A549 (cell line): ENCODE data around the gene B3GALT4. TPM values are rescaled to one million over a fixed set of nuclear protein-coding genes. Genes with fewer than 3 reads are reported as not detected.

ENCODE experiments used
- ATAC-seq, 2 experiments: fragments of 200-7000 bp in 1 of 2; fragments of >200 bp in 1 of 2; cut with Nextera tagmentation in 1 of 2; cut with Tn5 transposase in 1 of 2; 3 replicates each; pipeline versions ENCODE4 v1.8.0 to v1.9.1; 2018 to 2020; ENCODE audit warnings: mild to moderate bottlenecking in 1 of 2, moderate library complexity in 1 of 2
- CTCF ChIA-PET: fragments of 300-600 bp; sonication (Branson Sonifier 250); formaldehyde crosslinking; extraction: SDS; loops from one replicate; lab custom pipeline; 2021; ENCODE audit warnings: antibody characterized with exemption, inconsistent platforms; lab: Yijun Ruan, JAX
- POLR2A ChIA-PET: fragments of 350-600 bp; formaldehyde crosslinking; extraction: SDS; loops from one replicate; lab custom pipeline; 2021; ENCODE audit warnings: antibody characterized with exemption, inconsistent platforms; lab: Yijun Ruan, JAX
- DNase-seq, 2 experiments: peaks; one replicate each; pipeline versions ENCODE4 v3.0.0 to v3.0.0-alpha.2; 2011 to 2016; ENCODE audit warnings: low read depth in 1 of 2, low spot score in 1 of 2
- FAIRE-seq: peaks from 2 replicates; lab custom pipeline; 2011; peaks lifted over from hg19 to GRCh38; lab: Jason Lieb, UNC
- H3K27ac ChIP-seq, 2 experiments: fragments of >200 bp; sonication (Bioruptor Twin); formaldehyde crosslinking; 3 replicates each; pipeline ENCODE4 v1.5.1; 2016 to 2017
- H3K4me1 ChIP-seq: fragments of >200 bp; sonication (Bioruptor Twin); formaldehyde crosslinking; 3 replicates; pipeline ENCODE4 v1.6.1; 2016
- H3K4me2 ChIP-seq: fragments of >200 bp; sonication (Bioruptor Twin); formaldehyde crosslinking; 3 replicates; pipeline ENCODE4 v1.6.1; 2016
- H3K4me3 ChIP-seq: fragments of >200 bp; sonication (Bioruptor Twin); formaldehyde crosslinking; 3 replicates; pipeline ENCODE4 v1.5.1; 2016
- H3K9me3 ChIP-seq: fragments of >200 bp; sonication (Bioruptor Twin); formaldehyde crosslinking; 3 replicates; pipeline ENCODE4 v1.6.1; 2016
- BCL3 ChIP-seq: fragments of >200 bp; sonication (Bioruptor Twin); formaldehyde crosslinking; IDR thresholded peaks from 3 replicates; pipeline ENCODE4 v1.6.1; 2016
- CBX2 ChIP-seq: fragments of 200-600 bp; sonication (generic); IDR thresholded peaks from 2 replicates; pipeline ENCODE4 v1.6.1; 2016; ENCODE audit warnings: low read depth, mild to moderate bottlenecking, borderline replicate concordance
- CBX8 ChIP-seq: fragments of 200-600 bp; sonication (generic); IDR thresholded peaks from 2 replicates; pipeline ENCODE4 v1.6.1; 2016
- CEBPB ChIP-seq, 2 experiments: fragments of >200 bp in 1 of 2; sonication (Bioruptor Twin) in 1 of 2; formaldehyde crosslinking in 1 of 2; IDR thresholded peaks; 2 replicates each; pipeline ENCODE4 v1.6.1; 2012 to 2016
- CHD4 ChIP-seq: fragments of 200-600 bp; sonication (generic); IDR thresholded peaks from 2 replicates; pipeline ENCODE4 v1.6.1; 2016; ENCODE audit warnings: antibody characterized with exemption, mild to moderate bottlenecking, borderline replicate concordance
- HDAC2 ChIP-seq: fragments of 200-600 bp; sonication (generic); IDR thresholded peaks from 2 replicates; pipeline ENCODE4 v1.6.1; 2016
- HES2 ChIP-seq: fragments of >200 bp; sonication (Bioruptor Twin); formaldehyde crosslinking; IDR thresholded peaks from 2 replicates; pipeline ENCODE4 v1.6.1; 2016
- HMGXB4 ChIP-seq: fragments of 250-450 bp; sonication (Bioruptor Pico); IDR thresholded peaks from 2 replicates; pipeline ENCODE4 v1.5.0; 2021; ENCODE audit warnings: mild to moderate bottlenecking, moderate library complexity, borderline replicate concordance
- HOXA7 ChIP-seq: fragments of 250-450 bp; sonication (Bioruptor Pico); IDR thresholded peaks from 2 replicates; pipeline ENCODE4 v1.5.0; 2020; ENCODE audit warnings: mild to moderate bottlenecking, moderate library complexity
- JUN ChIP-seq, 2 experiments: fragments of >200 bp; sonication (Bioruptor Twin); formaldehyde crosslinking; IDR thresholded peaks; 2 replicates in 1 of 2; 3 replicates in 1 of 2; pipeline ENCODE4 v1.6.1; 2016 to 2017
- KDM5A ChIP-seq: fragments of 200-600 bp; sonication (generic); IDR thresholded peaks from 2 replicates; pipeline ENCODE4 v1.6.1; 2016; ENCODE audit warnings: antibody characterized with exemption, mild to moderate bottlenecking
- MAZ ChIP-seq: fragments of 150-350 bp; IDR thresholded peaks from 2 replicates; pipeline ENCODE4 v1.6.1; 2014; ENCODE audit warnings: antibody characterized with exemption, low read depth, low read length, borderline replicate concordance
- NPAS2 ChIP-seq: fragments of 250-450 bp; sonication (Bioruptor Pico); IDR thresholded peaks from 2 replicates; pipeline ENCODE4 v1.8.0; 2022; ENCODE audit warnings: mild to moderate bottlenecking, moderate library complexity, borderline replicate concordance
- PBX3 ChIP-seq: IDR thresholded peaks from 2 replicates; pipeline ENCODE4 v1.6.1; 2012
- POLR2AphosphoS2 ChIP-seq: conservative IDR thresholded peaks from 2 replicates; pipeline ENCODE4 v1.6.1; 2012; ENCODE audit warnings: low read length, improper control_type of control experiment, inconsistent platforms
- RAD21 ChIP-seq, 2 experiments: fragments of >200 bp in 1 of 2; sonication (Bioruptor Twin) in 1 of 2; formaldehyde crosslinking in 1 of 2; IDR thresholded peaks in 1 of 2; conservative IDR thresholded peaks in 1 of 2; 2 replicates in 1 of 2; 3 replicates in 1 of 2; pipeline ENCODE4 v1.6.1; 2012 to 2018; ENCODE audit warnings: inconsistent platforms in 1 of 2
- RCOR1 ChIP-seq: fragments of 150-350 bp; IDR thresholded peaks from 2 replicates; pipeline ENCODE4 v1.6.1; 2014; ENCODE audit warnings: antibody characterized with exemption, low read length, low read depth
- RNF2 ChIP-seq: fragments of 200-600 bp; sonication (generic); IDR thresholded peaks from 2 replicates; pipeline ENCODE4 v1.6.1; 2016; ENCODE audit warnings: low read depth, mild to moderate bottlenecking, antibody characterized with exemption, moderate library complexity, borderline replicate concordance
- TFCP2L1 ChIP-seq: fragments of 250-450 bp; sonication (Bioruptor Pico); IDR thresholded peaks from 2 replicates; pipeline ENCODE4 v1.5.0; 2021; ENCODE audit warnings: mild to moderate bottlenecking
- TP53 ChIP-seq: fragments of 250-450 bp; sonication (Bioruptor Pico); IDR thresholded peaks from 2 replicates; pipeline ENCODE4 v1.5.0; 2021; ENCODE audit warnings: mild to moderate bottlenecking, moderate library complexity
- USF2 ChIP-seq: fragments of 450-650 bp; IDR thresholded peaks from 2 replicates; pipeline ENCODE4 v1.6.1; 2014; ENCODE audit warnings: antibody characterized with exemption
- ZC3H11A ChIP-seq: fragments of 450-650 bp; IDR thresholded peaks from 2 replicates; pipeline ENCODE4 v1.6.1; 2014; ENCODE audit warnings: antibody characterized with exemption, mild to moderate bottlenecking
- ZFP36 ChIP-seq: fragments of 450-650 bp; IDR thresholded peaks from 2 replicates; pipeline ENCODE4 v1.6.1; 2014; ENCODE audit warnings: borderline replicate concordance; ENCODE audit not compliant: partially characterized antibody
- WGBS: methylation state at CpG from one replicate; pipeline ENCODE4 v1.1.6; 2017; ENCODE audit errors: missing lambda C conversion rate; 5-methylcytosine and 5-hydroxymethylcytosine counted together
- polyA plus RNA-seq, 4 experiments: library from polyadenylated mRNA; depleted of rRNA in 3 of 4; stranded (reverse); fragments of >200 nt; fragmentation: RNase III in 1 of 4; extraction: RNeasy Plus Mini Kit Qiagen cat#74134 plus additional on column Dnase treatment in 1 of 4; gene quantifications; 2 replicates in 3 of 4; 3 replicates in 1 of 4; pipeline ENCODE4 v1.2.3, GENCODE V29; 2011 to 2017

The B3GALT4 gene
- polyA plus RNA-seq, 2 of the 4 experiments (the other 2 are of a cell fraction), result 0.27 to 0.54 TPM

- H3K4me3 ChIP-seq, result peak overlapping the region; percentile 53
- H3K9me3 ChIP-seq, result no peaks in the 10 kb centered on the region
- WGBS, result 64% methylated on average over 12 of the region's 16 CpGs
- no peak for FAIRE-seq
- no peak for DNase-seq
- CTCF ChIA-PET, result interaction anchor here (0.6 to 3.1 kb wide), 4 partner anchors 8 to 414 kb away, joined by 3 to 12 read pairs (median 3); partner anchors contain the start of genes PFDN6 and WDR46
- TF ChIP-seq USF2 (peak; percentile 69), JUN (IDR thresholded peaks at IDR 0.05) (no peak)
- peak; percentile 2 to 6; a peak in 3 of 6 replicates for ATAC-seq
- H3K27ac ChIP-seq, result peak overlapping the region; percentile 72 to 98; a peak in 5 of 6 replicates
- POLR2A ChIA-PET, result interaction anchor here (1.1 to 1.6 kb wide), 3 partner anchors 20 to 26 kb away, joined by 4 to 10 read pairs (median 4); partner anchors contain the start of genes B3GALT4, RPS18, VPS52 and ZBTB22
- peaks cover 4% of the 10 kb centered on the region; the same call in 1 of the 3 replicates for H3K4me1 ChIP-seq
- peak overlapping the region; percentile 86 for H3K4me2 ChIP-seq
Observed at GRCh38 chr6:33297406-33297955, 20.6 kb downstream of the B3GALT4 start.

- Histone ChIP-seq H3K9me3 (no peaks in the 10 kb centered on the region), H3K4me3 (peak overlapping the region; percentile 53), H3K4me1 (peaks cover 4% of the 10 kb centered on the region; the same call in 1 of the 3 replicates), H3K27ac (peak overlapping the region; percentile 72 to 98), H3K4me2 (peak overlapping the region; percentile 86)
- DNase-seq (peak; percentile 76 to 81), FAIRE-seq (no peak), ATAC-seq (peak; percentile 54 to 75)
- POLR2A ChIA-PET, result interaction anchor here (0.7 to 1.6 kb wide), 5 partner anchors 9 to 27 kb away, joined by 3 to 20 read pairs (median 4); partner anchors contain the start of genes B3GALT4, PFDN6, RPS18 and VPS52
- WGBS, result 3% methylated on average over 16 of the region's 42 CpGs
- TF ChIP-seq ZFP36 (no peak), CHD4 (no peak), KDM5A (no peak), HES2 (no peak), HOXA7 (CRISPR knock-in tag) (no peak), RAD21 (conservative IDR thresholded peaks at IDR 0.05 in 1 of 2, IDR thresholded peaks at IDR 0.05 in 1 of 2) (no peak), POLR2AphosphoS2 (no peak), MAZ (no peak)
- CTCF ChIA-PET, result interaction anchor here (1.3 to 3.8 kb wide), 4 partner anchors 9 to 17 kb away, joined by 3 to 40 read pairs (median 12); partner anchors contain the start of genes PFDN6, TAPBP and WDR46
Observed at GRCh38 chr6:33297956-33298772, 21.2 kb downstream of the B3GALT4 start.

- FAIRE-seq, result no peak
- peak within 1 kb of the TSS; percentile 86 for H3K4me2 ChIP-seq
- DNase-seq, result peak in 1 of 2 experiments; percentile 40
- ChIA-PET CTCF (interaction anchor here (0.9 to 3.8 kb wide), 8 partner anchors 8 to 108 kb away, joined by 3 to 40 read pairs (median 7); partner anchors contain the start of genes B3GALT4, PFDN6, RPS18 and TAPBP), POLR2A (interaction anchor here (0.7 to 1.6 kb wide), 9 partner anchors 10 to 327 kb away, joined by 3 to 20 read pairs (median 3); partner anchors contain the start of genes PFDN6, RPS18, VPS52 and WDR46)
- H3K4me3 ChIP-seq, result peak within 1 kb of the TSS; percentile 53
- peaks cover 4% of the 10 kb centered on the region; the same call in 1 of the 3 replicates for H3K4me1 ChIP-seq
- 0% methylated on average over 10 of the region's 34 CpGs for WGBS
- H3K9me3 ChIP-seq, result no peaks in the 10 kb centered on the region
- ATAC-seq, result peak; percentile 33 to 54
- H3K27ac ChIP-seq, result peak within 1 kb of the TSS; percentile 72 to 98
- TF ChIP-seq USF2 (no peak), RCOR1 (no peak), TP53 (no peak), BCL3 (no peak), ZC3H11A (no peak), HMGXB4 (CRISPR knock-in tag) (no peak), HDAC2 (no peak), CBX8 (no peak), CEBPB (IDR thresholded peaks at IDR 0.05) (no peak), NPAS2 (CRISPR knock-in tag) (no peak), CBX2 (no peak), PBX3 (no peak), RNF2 (no peak), TFCP2L1 (CRISPR knock-in tag) (no peak)
Observed at GRCh38 chr6:33298773-33299236, 21.9 kb downstream of the B3GALT4 start, which contains the start of gene RGL2. Gene RGL2, minus strand, starts transcription at chr6:33298942. Its CDS starts 332 bp downstream, at chr6:33298610.
